Measurements from ENCODE around the gene CDYL2.

DNA sequence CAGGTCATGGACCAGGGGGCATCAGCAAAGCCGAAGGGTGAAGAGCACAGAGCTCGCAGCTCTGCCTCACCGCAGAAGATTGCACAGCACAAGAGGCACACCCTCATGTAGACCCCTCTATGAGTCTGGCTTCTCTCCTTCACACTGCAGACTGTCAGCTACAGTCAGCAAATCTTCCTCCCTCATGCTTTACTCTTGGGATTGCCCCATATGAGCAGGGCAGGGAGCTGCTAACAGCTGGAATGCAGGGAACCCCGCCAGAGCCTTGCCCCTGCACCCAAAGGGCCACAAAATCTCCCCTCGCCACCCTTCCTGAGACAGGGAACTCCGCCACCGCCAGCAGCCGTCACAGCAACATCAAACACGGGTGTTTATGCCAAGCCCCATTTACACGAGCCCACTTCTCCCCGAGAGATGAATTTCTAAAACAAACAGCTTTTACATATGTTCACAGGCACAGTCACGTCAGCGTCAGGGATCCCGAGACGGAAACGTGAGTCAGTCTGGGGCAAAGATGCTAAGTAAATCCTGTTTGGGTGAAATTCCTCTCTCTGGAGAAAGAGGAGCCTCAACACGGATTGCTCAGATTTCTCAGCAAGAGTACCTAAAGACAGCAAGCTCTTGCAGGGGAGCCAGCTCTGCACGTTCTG lies 121.9 kb downstream of the CDYL2 start:
- no peak for TF ChIP-seq TAF1 (IDR thresholded peaks at IDR 0.05; ENCODE audit: borderline replicate concordance, insufficient read depth, low read length)
- TF ChIP-seq POLR2AphosphoS5 (IDR thresholded peaks at IDR 0.05; ENCODE audit: low read depth, low read length): no peak
- TF ChIP-seq, protein P1, sequence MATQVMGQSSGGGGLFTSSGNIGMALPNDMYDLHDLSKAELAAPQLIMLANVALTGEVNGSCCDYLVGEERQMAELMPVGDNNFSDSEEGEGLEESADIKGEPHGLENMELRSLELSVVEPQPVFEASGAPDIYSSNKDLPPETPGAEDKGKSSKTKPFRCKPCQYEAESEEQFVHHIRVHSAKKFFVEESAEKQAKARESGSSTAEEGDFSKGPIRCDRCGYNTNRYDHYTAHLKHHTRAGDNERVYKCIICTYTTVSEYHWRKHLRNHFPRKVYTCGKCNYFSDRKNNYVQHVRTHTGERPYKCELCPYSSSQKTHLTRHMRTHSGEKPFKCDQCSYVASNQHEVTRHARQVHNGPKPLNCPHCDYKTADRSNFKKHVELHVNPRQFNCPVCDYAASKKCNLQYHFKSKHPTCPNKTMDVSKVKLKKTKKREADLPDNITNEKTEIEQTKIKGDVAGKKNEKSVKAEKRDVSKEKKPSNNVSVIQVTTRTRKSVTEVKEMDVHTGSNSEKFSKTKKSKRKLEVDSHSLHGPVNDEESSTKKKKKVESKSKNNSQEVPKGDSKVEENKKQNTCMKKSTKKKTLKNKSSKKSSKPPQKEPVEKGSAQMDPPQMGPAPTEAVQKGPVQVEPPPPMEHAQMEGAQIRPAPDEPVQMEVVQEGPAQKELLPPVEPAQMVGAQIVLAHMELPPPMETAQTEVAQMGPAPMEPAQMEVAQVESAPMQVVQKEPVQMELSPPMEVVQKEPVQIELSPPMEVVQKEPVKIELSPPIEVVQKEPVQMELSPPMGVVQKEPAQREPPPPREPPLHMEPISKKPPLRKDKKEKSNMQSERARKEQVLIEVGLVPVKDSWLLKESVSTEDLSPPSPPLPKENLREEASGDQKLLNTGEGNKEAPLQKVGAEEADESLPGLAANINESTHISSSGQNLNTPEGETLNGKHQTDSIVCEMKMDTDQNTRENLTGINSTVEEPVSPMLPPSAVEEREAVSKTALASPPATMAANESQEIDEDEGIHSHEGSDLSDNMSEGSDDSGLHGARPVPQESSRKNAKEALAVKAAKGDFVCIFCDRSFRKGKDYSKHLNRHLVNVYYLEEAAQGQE (IDR thresholded peaks at IDR 0.05; ENCODE audit: insufficient read depth in 1 of 2, low read depth in 2 of 2, low read length in 2 of 2): no peak
